K562 (cell line): Measurements from ENCODE around the gene MYL5.

Experiments
- ARID4B ChIP-seq: sonication (generic); formaldehyde crosslinking; IDR thresholded peaks from 2 replicates; pipeline ENCODE4 v1.8.0; 2022; ENCODE audit warnings: mild to moderate bottlenecking, missing genetic modification reagents
- CTCF ChIP-seq, 3 experiments: IDR thresholded peaks in 2 of 3; conservative IDR thresholded peaks in 1 of 3; 2 replicates each; pipeline ENCODE4 v1.5.1; 2011 to 2012; ENCODE audit warnings: low read length in 3 of 3, mild to moderate bottlenecking in 3 of 3, control low read depth in 2 of 3, improper control_type of control experiment in 1 of 3, inconsistent platforms in 1 of 3, low read depth in 1 of 3, mixed read lengths in 1 of 3, moderate library complexity in 1 of 3; ENCODE audit not compliant: insufficient read depth in 2 of 3
- IFI16 ChIP-seq: fragments of 250-450 bp; sonication (Bioruptor Pico); IDR thresholded peaks from 2 replicates; pipeline ENCODE4 v2.1.2; 2022; ENCODE audit warnings: mild to moderate bottlenecking, inconsistent platforms
- KLF1 ChIP-seq: fragments of 450-650 bp; IDR thresholded peaks from 2 replicates; pipeline ENCODE4 v1.6.1; 2016; ENCODE audit warnings: missing genetic modification characterization, missing compliant biosample characterization
- PML ChIP-seq: IDR thresholded peaks from 2 replicates; pipeline ENCODE4 v1.6.1; 2012; ENCODE audit warnings: low read length, inconsistent platforms
- POLR2AphosphoS5 ChIP-seq: IDR thresholded peaks from 2 replicates; pipeline ENCODE4 v1.6.1; 2011; ENCODE audit warnings: mild to moderate bottlenecking, low read depth, low read length, moderate library complexity; ENCODE audit not compliant: control insufficient read depth, insufficient read depth
- RAD21 ChIP-seq, 2 experiments: fragments of 250-450 bp in 1 of 2; fragments of 450-650 bp in 1 of 2; sonication (Bioruptor Pico) in 1 of 2; formaldehyde crosslinking in 1 of 2; IDR thresholded peaks in 1 of 2; conservative IDR thresholded peaks in 1 of 2; 2 replicates each; pipeline versions ENCODE4 v1.4.0 to v1.8.0; 2020 to 2022; ENCODE audit warnings: mild to moderate bottlenecking in 2 of 2, moderate library complexity in 1 of 2
- RBM39 ChIP-seq: fragments of 200-400 bp; formaldehyde crosslinking; optimal IDR thresholded peaks from 2 replicates; pipeline ENCODE3; 2018; ENCODE audit warnings: low read depth, low read length
- SMARCB1 ChIP-seq: IDR thresholded peaks from 2 replicates; pipeline ENCODE4 v1.6.1; 2011; ENCODE audit warnings: improper control_type of control experiment, low read depth; ENCODE audit not compliant: insufficient read length
- SMARCC2 ChIP-seq: fragments of 450-650 bp; IDR thresholded peaks from 2 replicates; pipeline ENCODE4 v1.6.1; 2017; ENCODE audit warnings: antibody characterized with exemption, moderate library complexity, mild to moderate bottlenecking, low read depth
- SMC3 ChIP-seq: conservative IDR thresholded peaks from 2 replicates; pipeline ENCODE4 v1.6.1; 2011; ENCODE audit warnings: low read depth, low read length, improper control_type of control experiment; ENCODE audit not compliant: insufficient read depth
- TAF1 ChIP-seq: IDR thresholded peaks from 2 replicates; pipeline ENCODE4 v1.6.1; 2011; ENCODE audit warnings: mild to moderate bottlenecking, low read length, moderate library complexity; ENCODE audit not compliant: insufficient read depth, control insufficient read depth, severe bottlenecking; ENCODE audit errors: extremely low read depth
- ZNF274 ChIP-seq: IDR thresholded peaks from 2 replicates; pipeline ENCODE4 v1.6.1; 2011; ENCODE audit warnings: low read depth, mild to moderate bottlenecking, low read length, moderate library complexity, borderline replicate concordance

- TF ChIP-seq RBM39 (no peak), PML (no peak), IFI16 (no peak), KLF1 (tag) (no peak), SMARCB1 (no peak), SMC3 (no peak), RAD21 (CRISPR knock-in tag; conservative IDR thresholded peaks at IDR 0.05 in 1 of 2, IDR thresholded peaks at IDR 0.05 in 1 of 2) (no peak), POLR2AphosphoS5 (no peak), ZNF274 (no peak), ARID4B (CRISPR knock-in tag) (no peak), SMARCC2 (no peak), CTCF (IDR thresholded peaks at IDR 0.05 in 2 of 3, conservative IDR thresholded peaks at IDR 0.05 in 1 of 3; ENCODE audit: insufficient read depth in 2 of 3, low read depth in 1 of 3, low read length in 3 of 3) (no peak), TAF1 (no peak)
These were observed 9.6 kb upstream of the MYL5 start for GRCh38 chr4:664713-665231.
